Measurements from ENCODE around the gene NEK6. TPM values are rescaled to one million over a fixed set of nuclear protein-coding genes. Genes with fewer than 3 reads are reported as not detected.

The NEK6 gene
- total RNA-seq, 1 donor from 2014 or later: 47.7 TPM

DNA sequence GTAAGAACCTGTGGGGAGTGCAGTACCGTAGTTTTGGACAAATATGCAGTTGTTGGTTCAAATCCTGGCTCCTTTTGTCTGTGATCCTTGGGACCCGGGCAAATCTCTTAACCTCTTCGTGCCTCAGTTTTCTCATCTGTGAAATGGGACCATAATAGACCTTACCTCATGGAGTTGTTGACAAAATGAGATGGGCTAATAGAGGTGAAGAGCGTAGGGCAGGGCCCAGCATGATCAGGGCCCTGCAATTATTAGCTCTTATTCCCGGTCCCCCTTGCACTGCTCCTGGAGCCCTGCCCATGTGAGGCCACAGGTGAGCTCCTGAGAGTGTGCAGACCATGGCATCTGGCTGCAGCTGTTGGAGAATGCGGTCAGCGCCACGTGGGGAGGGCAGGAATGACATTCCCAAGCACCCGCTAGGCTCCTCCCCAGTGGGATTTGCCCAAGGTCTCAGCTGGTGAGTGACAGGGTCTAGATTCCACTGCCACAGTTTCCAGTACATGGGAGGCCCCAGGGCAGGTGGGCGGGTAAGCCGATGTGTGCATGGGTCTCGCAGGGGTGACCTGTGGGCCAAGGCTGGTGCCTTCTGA, 41.0 kb downstream of the NEK6 start:
- intact Hi-C loops (cut with micrococcal nuclease): no loop called here
- peaks cover 27% of the 10 kb centered on the region for H3K4me1 Mint-ChIP-seq (ENCODE audit: low read depth)

DNA sequence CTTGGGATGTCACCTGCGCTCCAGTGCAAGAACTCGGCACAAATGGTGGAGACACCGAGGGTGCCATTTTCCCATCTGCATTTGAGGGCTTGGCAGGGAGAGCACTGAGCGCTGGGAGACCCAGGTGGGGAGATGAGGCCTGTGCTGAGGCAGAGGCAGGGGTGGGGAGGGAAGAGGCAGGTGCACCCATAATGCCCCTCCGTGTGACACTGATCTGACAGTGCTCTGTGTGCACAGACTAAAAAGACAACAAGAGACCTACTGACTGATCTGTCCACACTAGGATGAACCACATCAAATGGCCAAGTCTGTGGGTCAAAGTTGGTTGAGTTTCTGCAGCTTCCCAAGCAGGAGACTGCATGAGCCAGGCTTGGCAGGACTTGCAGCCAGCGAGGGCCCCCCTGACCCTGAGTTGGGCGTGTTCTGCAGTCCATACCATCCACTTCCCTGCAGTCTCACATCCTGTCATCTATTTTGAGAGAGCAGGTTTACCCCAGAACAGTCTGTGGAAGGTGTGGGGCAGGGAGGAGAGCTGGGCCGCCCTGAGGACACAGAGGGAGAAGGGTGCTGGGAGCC, 41.9 kb downstream of the NEK6 start:
- H3K9me3 Mint-ChIP-seq: no peaks in the 10 kb centered on the region
- no peak overlapping the region for H3K4me3 Mint-ChIP-seq (ENCODE audit: low read depth)
- no peaks in the 10 kb centered on the region for H3K27me3 Mint-ChIP-seq (ENCODE audit: low read depth)
- peaks cover 21% of the 10 kb centered on the region for H3K4me1 Mint-ChIP-seq (ENCODE audit: low read depth)
- intact Hi-C loops (cut with micrococcal nuclease): no loop called here
- peaks cover 15% of the 10 kb centered on the region for H3K36me3 Mint-ChIP-seq (ENCODE audit: low read depth)
- DNase-seq (ENCODE audit: low spot score): no peak
- no peak overlapping the region for H3K27ac Mint-ChIP-seq

More for the DNA sequence above, 41.0 kb downstream of the NEK6 start:
- Mint-ChIP-seq H3K36me3 (ENCODE audit: low read depth) (peaks cover 18% of the 10 kb centered on the region), H3K27me3 (ENCODE audit: low read depth) (no peaks in the 10 kb centered on the region), H3K4me3 (ENCODE audit: low read depth) (no peak overlapping the region), H3K27ac (no peak overlapping the region), H3K9me3 (no peaks in the 10 kb centered on the region)
- no peak for DNase-seq (ENCODE audit: low spot score)

DNA sequence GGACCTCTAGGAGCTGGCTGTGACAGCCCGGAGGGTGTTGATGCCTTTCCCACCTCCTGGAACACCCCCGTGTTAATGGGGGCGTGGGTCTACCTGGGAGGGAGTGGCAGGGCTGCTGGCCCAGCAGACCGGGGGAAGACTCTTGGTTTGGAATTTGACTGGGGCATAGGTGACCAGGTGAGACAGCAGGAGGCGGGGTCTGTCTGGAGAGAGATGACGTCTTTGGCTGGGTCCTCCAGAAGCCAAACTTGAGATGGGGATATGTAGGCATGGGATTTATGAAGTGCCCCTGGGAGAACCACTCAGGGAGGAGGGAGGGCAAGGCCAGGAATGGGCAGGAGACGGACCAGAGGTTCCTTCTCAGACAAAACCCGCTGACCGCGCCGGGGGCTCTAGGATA, 42.6 kb downstream of the NEK6 start:
- H3K4me1 Mint-ChIP-seq (ENCODE audit: low read depth): peaks cover 14% of the 10 kb centered on the region
- no peak overlapping the region for H3K4me3 Mint-ChIP-seq (ENCODE audit: low read depth)
- H3K27me3 Mint-ChIP-seq (ENCODE audit: low read depth): no peaks in the 10 kb centered on the region
- DNase-seq (ENCODE audit: low spot score): no peak
- no peak overlapping the region for H3K27ac Mint-ChIP-seq
- H3K9me3 Mint-ChIP-seq: no peaks in the 10 kb centered on the region
- peaks cover 14% of the 10 kb centered on the region for H3K36me3 Mint-ChIP-seq (ENCODE audit: low read depth)
- intact Hi-C loops (cut with micrococcal nuclease): no loop called here

DNA sequence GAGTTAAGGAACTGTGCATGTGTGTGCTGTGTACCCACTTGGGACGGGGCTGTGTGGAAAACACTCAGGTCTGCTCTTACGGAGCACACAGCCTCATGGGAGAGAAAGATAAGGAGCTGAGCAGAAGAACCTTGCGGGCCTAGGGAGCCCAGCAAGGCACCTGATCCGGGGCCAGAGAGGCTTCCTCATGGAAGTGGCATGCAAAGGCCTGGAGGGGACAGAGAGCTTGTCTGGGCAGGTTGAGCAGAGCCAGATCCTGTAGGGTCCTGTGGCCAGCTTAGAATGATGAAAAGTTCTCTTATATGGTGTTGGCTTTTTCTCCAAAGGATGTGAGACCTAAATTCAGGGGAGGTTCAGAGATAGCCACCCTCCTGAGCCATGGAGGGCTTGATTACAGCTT, 45.2 kb downstream of the NEK6 start:
- intact Hi-C loops (cut with micrococcal nuclease): no loop called here
- Mint-ChIP-seq H3K4me3 (ENCODE audit: low read depth) (no peak overlapping the region), H3K9me3 (no peaks in the 10 kb centered on the region), H3K27me3 (ENCODE audit: low read depth) (no peaks in the 10 kb centered on the region), H3K27ac (no peak overlapping the region), H3K36me3 (ENCODE audit: low read depth) (peaks cover 24% of the 10 kb centered on the region), H3K4me1 (ENCODE audit: low read depth) (peaks cover 20% of the 10 kb centered on the region)
- DNase-seq (ENCODE audit: low spot score): no peak

DNA sequence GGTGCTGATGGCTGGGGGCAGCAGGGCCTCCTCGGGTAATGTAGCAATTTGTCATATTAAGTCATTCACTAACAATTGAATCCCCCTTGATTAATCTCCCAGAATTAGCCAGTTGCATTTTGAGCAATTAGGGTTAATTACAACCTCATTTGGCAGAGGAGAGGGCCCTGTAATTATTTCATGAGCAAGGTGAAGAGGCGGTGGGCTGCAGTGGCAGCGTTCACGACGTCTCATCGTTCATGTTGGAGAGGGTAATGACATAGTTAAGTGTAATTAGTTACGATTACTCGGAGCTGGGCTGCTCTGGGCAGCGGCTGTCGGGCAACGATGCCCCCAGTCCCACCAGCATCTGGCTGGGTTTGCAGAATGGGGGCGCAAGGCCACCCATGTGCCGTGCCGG, 46.0 kb downstream of the NEK6 start:
- H3K36me3 Mint-ChIP-seq (ENCODE audit: low read depth): peaks cover 26% of the 10 kb centered on the region

DNA sequence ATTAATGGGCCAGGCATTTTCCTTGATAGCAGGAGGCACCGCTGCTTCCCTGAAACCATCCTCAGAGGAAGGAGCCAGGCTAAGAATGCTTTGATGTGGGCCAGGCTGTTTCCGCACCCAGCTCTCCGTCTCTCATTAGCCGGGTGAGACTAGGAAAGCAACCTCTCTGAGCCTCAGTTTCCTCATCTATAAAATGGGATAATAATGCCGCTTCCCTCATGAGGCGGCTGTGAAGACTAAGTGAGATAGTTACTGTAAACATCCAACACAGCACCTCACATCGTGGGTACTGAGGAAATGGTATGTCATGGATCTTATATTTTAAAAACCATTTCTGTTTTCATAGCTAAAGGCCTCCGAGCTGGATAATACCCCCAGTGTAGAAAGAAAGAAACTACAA, 46.5 kb downstream of the NEK6 start:
- Mint-ChIP-seq H3K27me3 (ENCODE audit: low read depth) (no peaks in the 10 kb centered on the region), H3K4me3 (ENCODE audit: low read depth) (no peak overlapping the region), H3K27ac (no peak overlapping the region), H3K36me3 (ENCODE audit: low read depth) (peaks cover 26% of the 10 kb centered on the region), H3K9me3 (no peaks in the 10 kb centered on the region), H3K4me1 (ENCODE audit: low read depth) (peaks cover 15% of the 10 kb centered on the region)
- intact Hi-C loops (cut with micrococcal nuclease): no loop called here
- DNase-seq (ENCODE audit: low spot score): no peak

More for the DNA sequence above, 46.0 kb downstream of the NEK6 start:
- no peaks in the 10 kb centered on the region for H3K9me3 Mint-ChIP-seq
- no peak overlapping the region for H3K4me3 Mint-ChIP-seq (ENCODE audit: low read depth)
- DNase-seq (ENCODE audit: low spot score): no peak
- no peaks in the 10 kb centered on the region for H3K27me3 Mint-ChIP-seq (ENCODE audit: low read depth)
- no peak overlapping the region for H3K27ac Mint-ChIP-seq
- H3K4me1 Mint-ChIP-seq (ENCODE audit: low read depth): peaks cover 19% of the 10 kb centered on the region
- intact Hi-C loops (cut with micrococcal nuclease): no loop called here

DNA sequence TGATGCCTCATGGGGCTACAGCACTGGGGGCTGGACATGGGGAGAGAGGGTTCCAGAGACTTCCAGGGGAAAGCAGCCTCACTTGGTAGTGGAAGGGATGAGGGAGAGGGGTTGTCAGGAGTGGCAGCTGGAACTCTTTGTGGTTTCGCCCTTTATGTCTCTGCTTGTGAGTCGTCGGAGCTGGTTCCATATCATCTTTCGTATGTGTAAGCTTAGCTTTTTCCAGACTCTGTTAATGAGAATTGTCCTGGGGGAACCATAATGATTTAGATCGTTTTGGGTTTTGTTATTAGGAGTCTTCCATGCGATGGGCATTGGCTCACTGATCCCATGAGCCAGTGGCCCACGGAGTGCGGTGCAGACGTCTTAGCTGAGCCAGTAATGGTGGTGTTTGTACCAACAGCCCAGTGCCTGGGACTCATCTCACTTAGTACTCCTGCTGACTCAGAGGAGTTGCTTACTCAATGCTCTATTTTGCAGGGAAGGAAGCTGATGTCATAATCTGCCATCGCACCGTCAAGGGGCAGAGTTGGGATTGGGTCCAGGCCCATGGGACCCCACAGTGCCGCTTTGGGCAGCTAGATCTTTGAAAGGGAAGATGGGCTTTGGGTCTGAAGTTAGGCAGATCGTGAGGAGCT, 48.5 kb downstream of the NEK6 start:
- peaks cover 8% of the 10 kb centered on the region for H3K4me1 Mint-ChIP-seq (ENCODE audit: low read depth)
- no peak overlapping the region for H3K27ac Mint-ChIP-seq
- DNase-seq (ENCODE audit: low spot score): no peak
- H3K36me3 Mint-ChIP-seq (ENCODE audit: low read depth): peaks cover 29% of the 10 kb centered on the region
- no peaks in the 10 kb centered on the region for H3K9me3 Mint-ChIP-seq
- intact Hi-C loops (cut with micrococcal nuclease): no loop called here
- no peak overlapping the region for H3K4me3 Mint-ChIP-seq (ENCODE audit: low read depth)
- H3K27me3 Mint-ChIP-seq (ENCODE audit: low read depth): no peaks in the 10 kb centered on the region

DNA sequence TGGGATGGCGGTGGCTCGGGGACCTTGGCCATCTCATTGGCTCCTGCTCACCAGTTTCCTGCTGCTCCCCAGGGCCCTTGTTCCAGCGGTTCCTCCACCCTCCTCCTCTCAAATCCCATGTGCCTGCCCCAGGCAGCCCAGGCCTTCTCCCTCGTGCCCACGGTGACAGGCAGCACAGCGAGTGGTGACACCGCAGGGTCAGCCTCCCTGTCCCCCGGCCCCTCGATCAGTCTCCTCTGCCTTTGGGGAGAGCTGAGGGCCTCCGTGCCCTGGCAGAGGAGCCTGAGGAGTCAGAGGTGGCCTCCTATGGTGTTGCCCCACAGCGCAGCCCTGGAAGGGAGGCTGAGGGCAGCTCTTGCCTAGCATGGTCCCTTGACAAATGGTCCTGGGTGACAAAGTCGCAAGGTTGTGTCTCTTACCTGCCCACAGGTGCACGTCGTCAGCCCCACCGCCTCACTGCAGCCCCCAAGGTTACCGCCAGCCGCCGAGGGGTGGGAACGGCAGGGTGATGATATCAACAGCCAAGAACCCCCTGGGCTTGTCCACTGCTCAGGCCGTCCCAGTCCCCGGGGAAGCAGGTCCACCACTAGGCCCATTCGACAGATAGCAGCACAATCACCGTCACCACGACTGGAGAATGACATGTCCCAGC, 49.8 kb downstream of the NEK6 start:
- no peak for DNase-seq (ENCODE audit: low spot score)
- Mint-ChIP-seq H3K4me3 (ENCODE audit: low read depth) (no peak overlapping the region), H3K4me1 (ENCODE audit: low read depth) (peaks cover 8% of the 10 kb centered on the region), H3K27ac (no peak overlapping the region), H3K9me3 (no peaks in the 10 kb centered on the region), H3K36me3 (ENCODE audit: low read depth) (peaks cover 28% of the 10 kb centered on the region), H3K27me3 (ENCODE audit: low read depth) (no peaks in the 10 kb centered on the region)
- intact Hi-C loops (cut with micrococcal nuclease): no loop called here

- peaks cover 8% of the 10 kb centered on the region for H3K4me1 Mint-ChIP-seq (ENCODE audit: low read depth)
- no peaks in the 10 kb centered on the region for H3K27me3 Mint-ChIP-seq (ENCODE audit: low read depth)
- intact Hi-C loops (cut with micrococcal nuclease): no loop called here
- no peak for DNase-seq (ENCODE audit: low spot score)
- H3K36me3 Mint-ChIP-seq (ENCODE audit: low read depth): peaks cover 24% of the 10 kb centered on the region
- no peaks in the 10 kb centered on the region for H3K9me3 Mint-ChIP-seq
- H3K27ac Mint-ChIP-seq: no peak overlapping the region
- H3K4me3 Mint-ChIP-seq (ENCODE audit: low read depth): no peak overlapping the region
Observed at GRCh38 chr9:124308606-124309491, 51.1 kb downstream of the NEK6 start.

DNA sequence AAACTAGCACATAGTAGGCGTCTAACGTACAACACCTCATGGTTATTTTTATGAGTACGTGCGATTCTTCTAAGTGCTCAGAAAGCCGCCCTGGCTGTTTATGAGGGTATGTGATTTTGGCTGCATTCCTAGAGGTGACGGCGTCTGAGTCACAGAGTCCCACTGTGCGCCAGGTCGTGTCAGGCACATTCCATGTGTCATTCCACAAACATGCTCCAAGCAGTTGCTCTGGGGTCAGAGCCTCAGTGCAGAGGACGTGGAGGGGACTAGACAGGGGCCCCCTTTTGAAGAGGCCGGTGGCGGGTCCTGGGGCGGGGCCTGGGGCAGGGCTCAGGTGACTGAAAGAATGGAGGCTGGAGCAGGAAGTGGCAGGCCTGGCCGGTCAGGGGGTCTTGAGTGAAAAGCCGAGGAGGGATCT, 51.9 kb downstream of the NEK6 start:
- Mint-ChIP-seq H3K4me1 (ENCODE audit: low read depth) (peaks cover 8% of the 10 kb centered on the region), H3K27me3 (ENCODE audit: low read depth) (no peaks in the 10 kb centered on the region), H3K36me3 (ENCODE audit: low read depth) (peaks cover 29% of the 10 kb centered on the region), H3K4me3 (ENCODE audit: low read depth) (no peak overlapping the region), H3K27ac (no peak overlapping the region), H3K9me3 (no peaks in the 10 kb centered on the region)
- DNase-seq (ENCODE audit: low spot score): no peak
- intact Hi-C loops (cut with micrococcal nuclease): no loop called here

DNA sequence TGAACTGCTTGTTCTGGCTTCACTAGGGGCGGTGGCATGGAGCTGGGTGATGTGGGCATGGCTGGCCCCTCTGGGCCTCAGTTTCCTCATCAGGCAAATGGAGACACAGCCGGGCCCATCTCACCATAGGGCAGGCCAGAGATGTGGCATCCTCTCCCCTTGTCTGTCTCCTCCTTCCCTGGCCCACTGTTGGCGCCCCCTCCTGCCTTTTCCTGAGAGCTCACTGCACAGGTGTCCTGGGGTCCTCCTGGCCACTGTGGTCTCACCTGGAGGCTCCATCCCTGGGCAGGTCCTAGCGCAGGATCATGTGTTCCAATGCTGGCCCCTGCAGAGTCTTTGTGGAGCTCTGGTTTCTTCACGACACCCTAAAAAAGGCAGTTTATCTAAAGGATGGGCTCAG, 53.5 kb downstream of the NEK6 start:
- no peak overlapping the region for H3K4me3 Mint-ChIP-seq (ENCODE audit: low read depth)
- H3K27ac Mint-ChIP-seq: no peak overlapping the region
- H3K9me3 Mint-ChIP-seq: no peaks in the 10 kb centered on the region
- H3K27me3 Mint-ChIP-seq (ENCODE audit: low read depth): no peaks in the 10 kb centered on the region
- intact Hi-C loops (cut with micrococcal nuclease): no loop called here
- H3K4me1 Mint-ChIP-seq (ENCODE audit: low read depth): peaks cover under 1% of the 10 kb centered on the region
- peaks cover 22% of the 10 kb centered on the region for H3K36me3 Mint-ChIP-seq (ENCODE audit: low read depth)
- DNase-seq (ENCODE audit: low spot score): no peak

Measured in activated T-helper 2 cell treated with anti-CD3 and anti-CD28 coated beads, Interferon-gamma antibody, Interleukin-2, Interleukin-4, amounts not matched to agents 10 μg/mL and 5 μg/mL and 100 μg/mL, durations not matched to agents 14 hours and 24 hours and 36 hours (primary cell).